Heart right ventricle (tissue), 16 donors: Measurements from ENCODE around the gene ATOSB. TPM values are rescaled to one million over a fixed set of nuclear protein-coding genes. Genes with fewer than 3 reads are reported as not detected.

Source experiments
- ATAC-seq, 8 donors: fragments of 200-7000 bp; cut with Tn5 transposase; one replicate each; pipeline ENCODE4 v1.9.1; 2020; ENCODE audit warnings: mild to moderate bottlenecking in 8 of 8, moderate library complexity in 8 of 8, moderate number of reproducible peaks in 1 of 8
- DNase-seq, 2 donors: peaks; one replicate each; pipeline ENCODE4 v3.0.0-alpha.2; 2020
- H3K27ac ChIP-seq, 10 donors: fragments of 200-600 bp; sonication (generic) in 2 of 10; one replicate each; pipeline versions ENCODE4 v1.5.0 to v1.8.0; 2020 to 2022; ENCODE audit warnings: mild to moderate bottlenecking in 3 of 10
- H3K27me3 ChIP-seq, 7 donors: fragments of 200-600 bp; one replicate each; pipeline ENCODE4 v1.8.0; 2021 to 2022; ENCODE audit warnings: mild to moderate bottlenecking in 2 of 7
- H3K36me3 ChIP-seq, 9 donors: fragments of 200-600 bp; sonication (generic) in 1 of 9; one replicate each; pipeline versions ENCODE4 v1.5.0 to v1.8.0; 2020 to 2022; ENCODE audit warnings: mild to moderate bottlenecking in 2 of 9
- H3K4me1 ChIP-seq, 9 donors: fragments of 200-600 bp; sonication (generic) in 1 of 9; one replicate each; pipeline versions ENCODE4 v1.5.0 to v1.8.0; 2020 to 2022; ENCODE audit warnings: mild to moderate bottlenecking in 4 of 9
- H3K4me3 ChIP-seq, 10 donors: fragments of 200-600 bp; sonication (generic) in 2 of 10; one replicate each; pipeline versions ENCODE4 v1.5.0 to v1.8.0; 2020 to 2022; ENCODE audit warnings: mild to moderate bottlenecking in 7 of 10, moderate library complexity in 2 of 10
- H3K9me3 ChIP-seq, 11 donors: fragments of 200-600 bp in 10 of 11; sonication (generic) in 2 of 11; one replicate each; pipeline versions ENCODE4 v1.5.0 to v1.8.0; 2013 to 2022; ENCODE audit warnings: mild to moderate bottlenecking in 2 of 11, control low read depth in 1 of 11, moderate library complexity in 1 of 11
- CTCF ChIP-seq, 9 donors: fragments of 200-600 bp; sonication (generic) in 2 of 9; IDR thresholded peaks; one replicate each; pipeline versions ENCODE4 v1.5.0 to v1.8.0; 2021 to 2022; ENCODE audit warnings: antibody characterized with exemption in 9 of 9, mild to moderate bottlenecking in 5 of 9, moderate library complexity in 1 of 9
- WGBS, 2 donors: extraction: QIAGEN DNeasy Blood & Tissue Kit; methylation state at CpG; one replicate each; pipeline ENCODE4 v1.1.7; 2013; ENCODE audit warnings: inconsistent platforms in 1 of 2; 5-methylcytosine and 5-hydroxymethylcytosine counted together
- intact Hi-C, 10 donors: fragments of 100-400 bp; cut with DNase I; formaldehyde crosslinking; loops; one replicate each; pipeline versions ENCODE4 v1.11.1 to v1.14.2; 2022
- polyA plus RNA-seq, 2 donors: library from polyadenylated mRNA; stranded (reverse); fragments of 200-250 nt; gene quantifications; one replicate each; pipeline ENCODE4 v1.2.3, GENCODE V29; 2013
- total RNA-seq, 10 donors: library from RNA; stranded (reverse); fragmentation: NEBNext Ultra II Directional in 3 of 10; extraction: Animal tissue kit (Norgen Biotek cat#: 25700) in 3 of 10; gene quantifications; one replicate each; pipeline versions ENCODE4 v1.2.1 to v1.2.4, GENCODE V29; 2021 to 2023
- donor health status: Arrhythmogenic right ventricular cardiomyopathy.
- donor health status: ischemic (EF 13 %, LVEDD 7.1; RV severe dilation, severe dysfunction).
- donor health status: healthy with polysubstance abuse.
- donor health status: DM: no; HTN: yes; CAD: no.
- donor health status: DM: no; HTN: no; CAD: no.
- donor health status: ischemic (EF 25% LVEDD 6.9; RV normal size, moderate dysfunction).
- donor health status: ischemic (EF 25% LVEDD 5.7; RV mildly dilated, moderate dysfunction).
- donor health status: healthy.
- donor health status: DM: yes; HTN: yes; CAD: no.
- donor health status: Ischemic cardiomyopathy.
- donor health status: ischemic (EF 35%, LVEDD 5.7; RV mildly dilated, moderate dysfunction).
- donor health status: nonischemic (EF 11% LVEDD 7.7; RV severe dilation, severe dysfunction).
- donor health status: DM: yes; HTN: yes; CAD: no.
- donor health status: PGD.
- donor health status: ischemic (EF 29% LVEDD 5.4; RV normal size, mild dysfunction).
- donor health status: nonischemic (EF 23%, LVEDD 6.1; RV moderate dilation, normal function).

The ATOSB gene
- total and polyA plus RNA-seq, 12 donors = 12.2 to 31.6 (median 17.2) TPM

- Histone ChIP-seq H3K4me3 (no peak overlapping the region), H3K9me3 (no peaks in the 10 kb centered on the region), H3K36me3 (peaks cover 0 to 83% (median 48%) of the 10 kb centered on the region in 9 donors), H3K27ac (no peak overlapping the region), H3K4me1 (peaks cover 0 to 14% (median 8%) of the 10 kb centered on the region in 9 donors), H3K27me3 (no peaks in the 10 kb centered on the region)
- intact Hi-C loops = loop anchor here in 4 of 10 donors (10.0 kb wide), 3 partner anchors 107 to 197 kb away; partner anchors contain the start of gene DNAJB5 (in 1 of the 4)
- no peak for ATAC-seq
- TF ChIP-seq CTCF (IDR thresholded peaks at IDR 0.05) = no peak
- DNase-seq = no peak
- WGBS, 2 donors = 94 to 96% methylated on average over 17 of the region's 17 CpGs
Measured at GRCh38 chr9:35091536-35091935, 24.1 kb downstream of the ATOSB start.

GRCh38 chr9:35089434-35089833, 26.2 kb downstream of the ATOSB start:
- no peaks in the 10 kb centered on the region for H3K4me1 ChIP-seq
- DNase-seq = no peak
- H3K27ac ChIP-seq = no peak overlapping the region
- 94 to 100% methylated on average over 2 of the region's 2 CpGs for WGBS, 2 donors
- peaks cover 0 to 99% (median 48%) of the 10 kb centered on the region in 9 donors for H3K36me3 ChIP-seq
- H3K4me3 ChIP-seq = no peak overlapping the region
- TF ChIP-seq CTCF (IDR thresholded peaks at IDR 0.05) = no peak
- ATAC-seq = no peak
- intact Hi-C loops = no loop called here
- no peaks in the 10 kb centered on the region for H3K27me3 ChIP-seq
- H3K9me3 ChIP-seq = no peaks in the 10 kb centered on the region

- ATAC-seq = no peak
- TF ChIP-seq CTCF (IDR thresholded peaks at IDR 0.05) = no peak
- peaks cover 0 to 56% (median 18%) of the 10 kb centered on the region in 9 donors for H3K36me3 ChIP-seq
- H3K4me1 ChIP-seq = peaks cover 0 to 7% (median 3%) of the 10 kb centered on the region in 9 donors
- no peak overlapping the region for H3K27ac ChIP-seq
- H3K4me3 ChIP-seq = no peak overlapping the region
- H3K9me3 ChIP-seq = no peaks in the 10 kb centered on the region
- intact Hi-C loops = no loop called here
- DNase-seq = no peak
- no peaks in the 10 kb centered on the region for H3K27me3 ChIP-seq
- 81 to 91% methylated on average over 2 of the region's 2 CpGs for WGBS, 2 donors
Measured at GRCh38 chr9:35085078-35085477, 30.6 kb downstream of the ATOSB start.

GRCh38 chr9:35079426-35080341, 36.0 kb downstream of the ATOSB start, which contains the start of gene FANCG:
Gene FANCG (minus strand): TSS chr9:35079942. CDS start chr9:35079524, 418 bp downstream.
- Histone ChIP-seq H3K4me1 (peaks cover 0 to 23% (median 14%) of the 10 kb centered on the region in 9 donors), H3K27me3 (no peaks in the 10 kb centered on the region), H3K36me3 (peaks cover 0 to 25% (median 0%) of the 10 kb centered on the region in 9 donors), H3K4me3 (peak within 1 kb of the TSS; percentile 36 to 88 (median 71)), H3K27ac (peak within 1 kb of the TSS; percentile 12 to 83 (median 64)), H3K9me3 (no peaks in the 10 kb centered on the region)
- ATAC-seq (peak; percentile 96 to 98 (median 98)), DNase-seq (peak; percentile 90 to 91)
- peak in 1 of 9 donors; percentile 20 for TF ChIP-seq CTCF (IDR thresholded peaks at IDR 0.05)
- 0 to 1% methylated on average over 67 of the region's 67 CpGs for WGBS, 2 donors
- intact Hi-C loops = loop anchor here in 1 of 10 donors (10.0 kb wide), 1 partner anchor 85 kb away; no protein-coding TSS in a partner anchor
